Heart right ventricle (tissue), 16 donors: ENCODE results near the gene PPP2R3C. TPM values are rescaled to one million over a fixed set of nuclear protein-coding genes. Genes with fewer than 3 reads are reported as not detected.

ENCODE experiments used
- ATAC-seq, 8 donors: fragments of 200-7000 bp; cut with Tn5 transposase; one replicate each; pipeline ENCODE4 v1.9.1; 2020; ENCODE audit warnings: mild to moderate bottlenecking in 8 of 8, moderate library complexity in 8 of 8, moderate number of reproducible peaks in 1 of 8
- DNase-seq, 2 donors: peaks; one replicate each; pipeline ENCODE4 v3.0.0-alpha.2; 2020
- H3K27ac ChIP-seq, 10 donors: fragments of 200-600 bp; sonication (generic) in 2 of 10; one replicate each; pipeline versions ENCODE4 v1.5.0 to v1.8.0; 2020 to 2022; ENCODE audit warnings: mild to moderate bottlenecking in 3 of 10
- H3K27me3 ChIP-seq, 7 donors: fragments of 200-600 bp; one replicate each; pipeline ENCODE4 v1.8.0; 2021 to 2022; ENCODE audit warnings: mild to moderate bottlenecking in 2 of 7
- H3K36me3 ChIP-seq, 9 donors: fragments of 200-600 bp; sonication (generic) in 1 of 9; one replicate each; pipeline versions ENCODE4 v1.5.0 to v1.8.0; 2020 to 2022; ENCODE audit warnings: mild to moderate bottlenecking in 2 of 9
- H3K4me1 ChIP-seq, 9 donors: fragments of 200-600 bp; sonication (generic) in 1 of 9; one replicate each; pipeline versions ENCODE4 v1.5.0 to v1.8.0; 2020 to 2022; ENCODE audit warnings: mild to moderate bottlenecking in 4 of 9
- H3K4me3 ChIP-seq, 10 donors: fragments of 200-600 bp; sonication (generic) in 2 of 10; one replicate each; pipeline versions ENCODE4 v1.5.0 to v1.8.0; 2020 to 2022; ENCODE audit warnings: mild to moderate bottlenecking in 7 of 10, moderate library complexity in 2 of 10
- H3K9me3 ChIP-seq, 11 donors: fragments of 200-600 bp in 10 of 11; sonication (generic) in 2 of 11; one replicate each; pipeline versions ENCODE4 v1.5.0 to v1.8.0; 2013 to 2022; ENCODE audit warnings: mild to moderate bottlenecking in 2 of 11, control low read depth in 1 of 11, moderate library complexity in 1 of 11
- WGBS, 2 donors: extraction: QIAGEN DNeasy Blood & Tissue Kit; methylation state at CpG; one replicate each; pipeline ENCODE4 v1.1.7; 2013; ENCODE audit warnings: inconsistent platforms in 1 of 2; 5-methylcytosine and 5-hydroxymethylcytosine counted together
- intact Hi-C, 10 donors: fragments of 100-400 bp; cut with DNase I; formaldehyde crosslinking; loops; one replicate each; pipeline versions ENCODE4 v1.11.1 to v1.14.2; 2022
- polyA plus RNA-seq, 2 donors: library from polyadenylated mRNA; stranded (reverse); fragments of 200-250 nt; gene quantifications; one replicate each; pipeline ENCODE4 v1.2.3, GENCODE V29; 2013
- total RNA-seq, 10 donors: library from RNA; stranded (reverse); fragmentation: NEBNext Ultra II Directional in 3 of 10; extraction: Animal tissue kit (Norgen Biotek cat#: 25700) in 3 of 10; gene quantifications; one replicate each; pipeline versions ENCODE4 v1.2.1 to v1.2.4, GENCODE V29; 2021 to 2023
- TF ChIP-seq, protein P1 (sequence below), 9 donors: fragments of 200-600 bp; sonication (generic) in 2 of 9; IDR thresholded peaks; one replicate each; pipeline versions ENCODE4 v1.5.0 to v1.8.0; 2021 to 2022; ENCODE audit warnings: antibody characterized with exemption in 9 of 9, mild to moderate bottlenecking in 5 of 9, moderate library complexity in 1 of 9
- donor health status: Arrhythmogenic right ventricular cardiomyopathy.
- donor health status: ischemic (EF 13 %, LVEDD 7.1; RV severe dilation, severe dysfunction).
- donor health status: healthy with polysubstance abuse.
- donor health status: DM: no; HTN: yes; CAD: no.
- donor health status: DM: no; HTN: no; CAD: no.
- donor health status: ischemic (EF 25% LVEDD 6.9; RV normal size, moderate dysfunction).
- donor health status: ischemic (EF 25% LVEDD 5.7; RV mildly dilated, moderate dysfunction).
- donor health status: healthy.
- donor health status: DM: yes; HTN: yes; CAD: no.
- donor health status: Ischemic cardiomyopathy.
- donor health status: ischemic (EF 35%, LVEDD 5.7; RV mildly dilated, moderate dysfunction).
- donor health status: nonischemic (EF 11% LVEDD 7.7; RV severe dilation, severe dysfunction).
- donor health status: DM: yes; HTN: yes; CAD: no.
- donor health status: PGD.
- donor health status: ischemic (EF 29% LVEDD 5.4; RV normal size, mild dysfunction).
- donor health status: nonischemic (EF 23%, LVEDD 6.1; RV moderate dilation, normal function).

Gene PPP2R3C
- total and polyA plus RNA-seq, 12 donors: 25.5 to 36.3 (median 27.9) TPM

DNA sequence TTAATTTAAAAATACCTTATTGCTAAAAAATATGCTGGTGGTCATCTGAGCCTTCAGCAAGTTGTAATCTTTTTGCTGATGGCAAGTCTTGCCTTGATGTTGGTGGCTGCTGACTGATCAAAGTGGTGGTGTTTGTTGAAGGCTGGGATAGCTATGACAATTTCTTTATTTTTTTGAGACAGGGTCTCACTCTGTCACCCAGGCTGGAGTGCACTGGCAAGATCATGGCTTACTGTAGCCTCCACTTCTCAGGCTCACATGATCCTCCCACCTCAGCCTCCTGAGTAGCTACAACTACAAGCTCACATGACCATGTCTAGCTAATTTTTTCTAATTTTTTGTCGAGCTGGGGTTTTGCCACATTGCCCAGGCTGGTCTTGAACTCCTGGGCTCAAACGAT is 25.4 kb upstream of the PPP2R3C start:
- peaks cover 0 to 28% (median 0%) of the 10 kb centered on the region in 9 donors for H3K36me3 ChIP-seq
- TF ChIP-seq, protein P1, sequence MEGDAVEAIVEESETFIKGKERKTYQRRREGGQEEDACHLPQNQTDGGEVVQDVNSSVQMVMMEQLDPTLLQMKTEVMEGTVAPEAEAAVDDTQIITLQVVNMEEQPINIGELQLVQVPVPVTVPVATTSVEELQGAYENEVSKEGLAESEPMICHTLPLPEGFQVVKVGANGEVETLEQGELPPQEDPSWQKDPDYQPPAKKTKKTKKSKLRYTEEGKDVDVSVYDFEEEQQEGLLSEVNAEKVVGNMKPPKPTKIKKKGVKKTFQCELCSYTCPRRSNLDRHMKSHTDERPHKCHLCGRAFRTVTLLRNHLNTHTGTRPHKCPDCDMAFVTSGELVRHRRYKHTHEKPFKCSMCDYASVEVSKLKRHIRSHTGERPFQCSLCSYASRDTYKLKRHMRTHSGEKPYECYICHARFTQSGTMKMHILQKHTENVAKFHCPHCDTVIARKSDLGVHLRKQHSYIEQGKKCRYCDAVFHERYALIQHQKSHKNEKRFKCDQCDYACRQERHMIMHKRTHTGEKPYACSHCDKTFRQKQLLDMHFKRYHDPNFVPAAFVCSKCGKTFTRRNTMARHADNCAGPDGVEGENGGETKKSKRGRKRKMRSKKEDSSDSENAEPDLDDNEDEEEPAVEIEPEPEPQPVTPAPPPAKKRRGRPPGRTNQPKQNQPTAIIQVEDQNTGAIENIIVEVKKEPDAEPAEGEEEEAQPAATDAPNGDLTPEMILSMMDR (IDR thresholded peaks at IDR 0.05): no peak
- no peak overlapping the region for H3K4me3 ChIP-seq
- ATAC-seq (no peak), DNase-seq (no peak)
- H3K27ac ChIP-seq: no peak overlapping the region
- no peaks in the 10 kb centered on the region for H3K4me1 ChIP-seq
- H3K27me3 ChIP-seq: no peaks in the 10 kb centered on the region
- intact Hi-C loops: loop anchor here in 6 of 10 donors (2.0 to 10.0 kb wide), 2 partner anchors 14 to 68 kb away; no protein-coding TSS in a partner anchor
- WGBS, 2 donors: 90 to 99% methylated on average over 2 of the region's 2 CpGs
- H3K9me3 ChIP-seq: no peaks in the 10 kb centered on the region

DNA sequence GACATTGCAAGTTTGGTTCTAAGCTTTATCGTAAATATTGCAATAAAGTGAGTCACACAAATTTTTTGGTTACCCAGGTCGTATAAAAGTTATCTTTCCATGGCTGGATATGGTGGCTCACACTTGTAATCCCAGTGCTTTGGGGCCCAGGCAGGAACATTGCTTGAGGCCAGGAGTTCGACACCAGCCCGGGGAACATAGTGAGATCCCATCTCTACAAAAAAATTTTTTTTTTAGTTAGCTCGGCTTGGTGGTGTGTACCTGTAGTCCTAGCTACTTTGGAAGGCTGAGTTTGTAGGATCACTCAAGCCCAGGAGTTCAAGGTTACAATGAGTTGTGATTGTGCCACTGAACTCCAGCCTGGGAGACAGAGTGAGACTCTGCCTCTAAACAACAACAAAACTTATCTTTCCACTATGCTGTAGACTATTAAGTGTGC is 24.9 kb upstream of the PPP2R3C start:
- Histone ChIP-seq H3K27me3 (no peaks in the 10 kb centered on the region), H3K4me1 (no peaks in the 10 kb centered on the region), H3K36me3 (peaks cover 0 to 32% (median 0%) of the 10 kb centered on the region in 9 donors), H3K27ac (no peak overlapping the region), H3K4me3 (no peak overlapping the region), H3K9me3 (no peaks in the 10 kb centered on the region)
- intact Hi-C loops: loop anchor here in 6 of 10 donors (2.0 to 10.0 kb wide), 2 partner anchors 14 to 68 kb away; no protein-coding TSS in a partner anchor
- no peak for ATAC-seq
- TF ChIP-seq, protein P1 (IDR thresholded peaks at IDR 0.05): no peak
- 95 to 98% methylated on average over 5 of the region's 5 CpGs for WGBS, 2 donors
- no peak for DNase-seq

- no peaks in the 10 kb centered on the region for H3K27me3 ChIP-seq
- ATAC-seq (no peak), DNase-seq (no peak)
- no peaks in the 10 kb centered on the region for H3K9me3 ChIP-seq
- peaks cover 0 to 44% (median 0%) of the 10 kb centered on the region in 9 donors for H3K36me3 ChIP-seq
- H3K27ac ChIP-seq: no peak overlapping the region
- no peak overlapping the region for H3K4me3 ChIP-seq
- intact Hi-C loops: loop anchor here in 8 of 10 donors (5.0 to 10.0 kb wide), 3 partner anchors 71 to 278 kb away; no protein-coding TSS in a partner anchor
- WGBS, 2 donors: 92 to 93% methylated on average over 1 of the region's 1 CpG
- H3K4me1 ChIP-seq: no peaks in the 10 kb centered on the region
- TF ChIP-seq, protein P1 (IDR thresholded peaks at IDR 0.05): no peak
Observed at GRCh38 chr14:35144029-35144428, 22.2 kb upstream of the PPP2R3C start.

- Histone ChIP-seq H3K9me3 (no peaks in the 10 kb centered on the region), H3K36me3 (peaks cover 0 to 56% (median 0%) of the 10 kb centered on the region in 9 donors), H3K27ac (no peak overlapping the region), H3K4me3 (no peak overlapping the region), H3K4me1 (no peaks in the 10 kb centered on the region), H3K27me3 (no peaks in the 10 kb centered on the region)
- TF ChIP-seq, protein P1 (IDR thresholded peaks at IDR 0.05): peak in 7 of 9 donors; percentile 35 to 68 (median 59)
- DNase-seq (no peak), ATAC-seq (no peak)
- WGBS, 2 donors: 97% methylated on average over 2 of the region's 2 CpGs
- intact Hi-C loops: loop anchor here in 8 of 10 donors (2.0 to 10.0 kb wide), 5 partner anchors 74 to 281 kb away; no protein-coding TSS in a partner anchor
Observed at GRCh38 chr14:35140718-35141581, 19.2 kb upstream of the PPP2R3C start.
